Subcutaneous abdominal adipose tissue (tissue), 5 donors: ENCODE measurements around the gene SMAD3.

Experiments
- H3K27ac ChIP-seq: one replicate; pipeline ENCODE4 v1.7.0; 2013; ENCODE audit warnings: low read depth, mild to moderate bottlenecking, inconsistent platforms, low read length, moderate library complexity
- H3K27me3 ChIP-seq, 5 donors: one replicate each; pipeline ENCODE4 v1.7.0; 2013; ENCODE audit warnings: low read length in 5 of 5, inconsistent platforms in 1 of 5; ENCODE audit not compliant: control insufficient read depth in 5 of 5, insufficient read depth in 4 of 5
- H3K36me3 ChIP-seq, 5 donors: one replicate each; pipeline ENCODE4 v1.7.0; 2013; ENCODE audit warnings: low read length in 5 of 5; ENCODE audit not compliant: control insufficient read depth in 5 of 5, insufficient read depth in 5 of 5
- H3K4me1 ChIP-seq, 5 donors: one replicate each; pipeline ENCODE4 v1.7.0; 2013; ENCODE audit warnings: low read length in 5 of 5, mild to moderate bottlenecking in 3 of 5, moderate library complexity in 1 of 5; ENCODE audit not compliant: control insufficient read depth in 5 of 5, insufficient read depth in 5 of 5
- H3K4me3 ChIP-seq, 5 donors: one replicate each; pipeline ENCODE4 v1.7.0; 2013; ENCODE audit warnings: low read length in 5 of 5, low read depth in 1 of 5
- H3K9ac ChIP-seq, 5 donors: one replicate each; pipeline ENCODE4 v1.7.0; 2013; ENCODE audit warnings: low read length in 5 of 5, mild to moderate bottlenecking in 4 of 5, moderate library complexity in 3 of 5
- H3K9me3 ChIP-seq, 5 donors: one replicate each; pipeline ENCODE4 v1.7.0; 2013; ENCODE audit warnings: low read length in 5 of 5; ENCODE audit not compliant: control insufficient read depth in 5 of 5
- donor health status: healthy.
- donor health status: healthy.
- donor health status: healthy.
- donor health status: healthy.
- donor health status: healthy.

Gene SMAD3

GRCh38 chr15:67109141-67110034, 44.0 kb downstream of the SMAD3 start:
- Histone ChIP-seq H3K27me3 (no peaks in the 10 kb centered on the region), H3K27ac (peak overlapping the region; percentile 85), H3K36me3 (peaks cover 0 to 3% (median 0%) of the 10 kb centered on the region in 5 donors), H3K9me3 (peaks cover 0 to 4% (median 0%) of the 10 kb centered on the region in 5 donors), H3K4me3 (no peak overlapping the region), H3K9ac (peak overlapping the region in 3 of 5 donors; percentile 9 to 59 (median 51)), H3K4me1 (peaks cover 39 to 76% (median 62%) of the 10 kb centered on the region in 5 donors)

- Histone ChIP-seq H3K27me3 (no peaks in the 10 kb centered on the region), H3K9me3 (peaks cover 0 to 4% (median 0%) of the 10 kb centered on the region in 5 donors), H3K4me1 (peaks cover 38 to 75% (median 62%) of the 10 kb centered on the region in 5 donors), H3K4me3 (no peak overlapping the region), H3K9ac (peak overlapping the region in 2 of 5 donors; percentile 9 to 12), H3K27ac (peak overlapping the region; percentile 85), H3K36me3 (peaks cover 0 to 3% (median 0%) of the 10 kb centered on the region in 5 donors)
These were observed 45.0 kb downstream of the SMAD3 start for GRCh38 chr15:67110361-67110781.

GRCh38 chr15:67110958-67111864, 45.8 kb downstream of the SMAD3 start:
- Histone ChIP-seq H3K27ac (peak overlapping the region; percentile 85), H3K9me3 (peaks cover 0 to 4% (median 0%) of the 10 kb centered on the region in 5 donors), H3K4me1 (peaks cover 34 to 75% (median 61%) of the 10 kb centered on the region in 5 donors), H3K9ac (no peak overlapping the region), H3K27me3 (no peaks in the 10 kb centered on the region), H3K36me3 (peaks cover 0 to 3% (median 0%) of the 10 kb centered on the region in 5 donors), H3K4me3 (no peak overlapping the region)

- H3K9ac ChIP-seq, result no peak overlapping the region
- H3K4me1 ChIP-seq, result peaks cover 17 to 76% (median 59%) of the 10 kb centered on the region in 5 donors
- no peaks in the 10 kb centered on the region for H3K27me3 ChIP-seq
- H3K27ac ChIP-seq, result peak overlapping the region; percentile 99
- peaks cover 0 to 3% (median 0%) of the 10 kb centered on the region in 5 donors for H3K36me3 ChIP-seq
- peaks cover 0 to 4% (median 0%) of the 10 kb centered on the region in 5 donors for H3K9me3 ChIP-seq
- H3K4me3 ChIP-seq, result no peak overlapping the region
These were observed 48.6 kb downstream of the SMAD3 start for GRCh38 chr15:67114046-67114445.

GRCh38 chr15:67114846-67115585, 49.6 kb downstream of the SMAD3 start:
- Histone ChIP-seq H3K4me3 (no peak overlapping the region), H3K36me3 (peaks cover 0 to 3% (median 0%) of the 10 kb centered on the region in 5 donors), H3K9ac (no peak overlapping the region), H3K27ac (peak overlapping the region; percentile 99), H3K9me3 (peaks cover 0 to 4% (median 0%) of the 10 kb centered on the region in 5 donors), H3K4me1 (peaks cover 13 to 76% (median 59%) of the 10 kb centered on the region in 5 donors), H3K27me3 (no peaks in the 10 kb centered on the region)

- Histone ChIP-seq H3K36me3 (peaks cover 0 to 3% (median 0%) of the 10 kb centered on the region in 5 donors), H3K27me3 (no peaks in the 10 kb centered on the region), H3K4me1 (peaks cover 18 to 76% (median 60%) of the 10 kb centered on the region in 5 donors), H3K27ac (peak overlapping the region; percentile 99), H3K9ac (peak overlapping the region in 1 of 5 donors; percentile 10), H3K4me3 (no peak overlapping the region), H3K9me3 (peaks cover 0 to 4% (median 0%) of the 10 kb centered on the region in 5 donors)
These were observed 50.2 kb downstream of the SMAD3 start for GRCh38 chr15:67115586-67115969.

GRCh38 chr15:67116742-67117141, 51.3 kb downstream of the SMAD3 start:
- peak overlapping the region; percentile 99 for H3K27ac ChIP-seq
- peak overlapping the region in 1 of 5 donors; percentile 27 for H3K9ac ChIP-seq
- H3K4me1 ChIP-seq, result peaks cover 21 to 83% (median 69%) of the 10 kb centered on the region in 5 donors
- H3K9me3 ChIP-seq, result no peaks in the 10 kb centered on the region
- peaks cover 0 to 3% (median 0%) of the 10 kb centered on the region in 5 donors for H3K36me3 ChIP-seq
- H3K27me3 ChIP-seq, result no peaks in the 10 kb centered on the region
- H3K4me3 ChIP-seq, result no peak overlapping the region

- peaks cover 26 to 89% (median 75%) of the 10 kb centered on the region in 5 donors for H3K4me1 ChIP-seq
- no peak overlapping the region for H3K4me3 ChIP-seq
- no peaks in the 10 kb centered on the region for H3K27me3 ChIP-seq
- peaks cover 0 to 3% (median 0%) of the 10 kb centered on the region in 5 donors for H3K36me3 ChIP-seq
- peak overlapping the region; percentile 99 for H3K27ac ChIP-seq
- no peaks in the 10 kb centered on the region for H3K9me3 ChIP-seq
- H3K9ac ChIP-seq, result peak overlapping the region in 2 of 5 donors; percentile 27 to 42
These were observed 52.0 kb downstream of the SMAD3 start for GRCh38 chr15:67117370-67117769.

- no peak overlapping the region for H3K9ac ChIP-seq
These were observed 53.4 kb downstream of the SMAD3 start for GRCh38 chr15:67118808-67119207.

More at GRCh38 chr15:67118808-67119207, 53.4 kb downstream of the SMAD3 start:
- Histone ChIP-seq H3K9me3 (no peaks in the 10 kb centered on the region), H3K36me3 (peaks cover 0 to 3% (median 0%) of the 10 kb centered on the region in 5 donors), H3K27me3 (no peaks in the 10 kb centered on the region), H3K4me3 (no peak overlapping the region), H3K27ac (peak overlapping the region; percentile 99), H3K4me1 (peaks cover 30 to 93% (median 82%) of the 10 kb centered on the region in 5 donors)
